Spleen (tissue), 11 donors: Measurements from ENCODE around the gene ZNF205. TPM values are rescaled to one million over a fixed set of nuclear protein-coding genes. Genes with fewer than 3 reads are reported as not detected.
"Not testable (repeated sequence)": the region's sequence is repeated elsewhere in the genome, so short reads cannot be mapped to it uniquely, and the experiment has no call there.

Source experiments
- DNase-seq: peaks from one replicate; pipeline ENCODE4 v3.0.0-alpha.2; 2020
- H3K27ac ChIP-seq, 8 donors: fragments of 200-600 bp; sonication (generic) in 7 of 8; 1 replicate in 4 of 8; 2 replicates in 4 of 8; pipeline versions ENCODE4 v1.5.0 to v1.8.0; 2016 to 2021; ENCODE audit warnings: inconsistent platforms in 4 of 8, mild to moderate bottlenecking in 4 of 8, moderate library complexity in 1 of 8
- H3K27me3 ChIP-seq, 7 donors: fragments of 200-600 bp; sonication (generic) in 6 of 7; replicated peaks in 1 of 7; 1 replicate in 4 of 7; 2 replicates in 3 of 7; pipeline versions ENCODE4 v1.5.0 to v1.8.0; 2016 to 2021; ENCODE audit warnings: inconsistent platforms in 3 of 7, mild to moderate bottlenecking in 1 of 7
- H3K36me3 ChIP-seq, 6 donors: fragments of 200-600 bp; sonication (generic) in 5 of 6; 1 replicate in 4 of 6; 2 replicates in 2 of 6; pipeline versions ENCODE4 v1.5.0 to v1.8.0; 2016 to 2021; ENCODE audit warnings: inconsistent platforms in 2 of 6
- H3K4me1 ChIP-seq, 6 donors: fragments of 200-600 bp; sonication (generic) in 5 of 6; 1 replicate in 3 of 6; 2 replicates in 3 of 6; pipeline versions ENCODE4 v1.5.0 to v1.8.0; 2016 to 2021; ENCODE audit warnings: inconsistent platforms in 3 of 6
- H3K4me3 ChIP-seq, 8 donors: fragments of 200-600 bp; sonication (generic) in 7 of 8; 1 replicate in 4 of 8; 2 replicates in 4 of 8; pipeline versions ENCODE4 v1.5.0 to v1.8.0; 2016 to 2021; ENCODE audit warnings: inconsistent platforms in 4 of 8, mild to moderate bottlenecking in 4 of 8, moderate library complexity in 2 of 8
- H3K9me3 ChIP-seq, 8 donors: fragments of 200-600 bp; sonication (generic) in 7 of 8; 1 replicate in 4 of 8; 2 replicates in 4 of 8; pipeline versions ENCODE4 v1.5.0 to v1.8.0; 2016 to 2021; ENCODE audit warnings: inconsistent platforms in 4 of 8
- POLR2A ChIP-seq, 3 donors: fragments of 450-650 bp; IDR thresholded peaks; one replicate each; pipeline ENCODE4 v1.5.1; 2017; ENCODE audit warnings: antibody characterized with exemption in 3 of 3, mild to moderate bottlenecking in 1 of 3
- POLR2AphosphoS5 ChIP-seq, 3 donors: sonication (generic); formaldehyde crosslinking; IDR thresholded peaks; one replicate each; pipeline ENCODE4 v1.5.1; 2017; ENCODE audit warnings: antibody characterized with exemption in 3 of 3
- WGBS, 5 donors: extraction: QIAGEN DNeasy Blood & Tissue Kit in 3 of 5; methylation state at CpG; one replicate each; pipeline versions ENCODE4 v1.1.5 to v1.1.7; 2013 to 2018; 5-methylcytosine and 5-hydroxymethylcytosine counted together
- intact Hi-C: fragments of 100-400 bp; cut with DNase I; formaldehyde crosslinking; loops from one replicate; pipeline ENCODE4 v1.15.0; 2023; ENCODE audit warnings: low total_unique reads
- polyA plus RNA-seq, 3 donors: library from polyadenylated mRNA; stranded (reverse); fragments of 200-250 nt; gene quantifications; one replicate each; pipeline ENCODE4 v1.2.1, GENCODE V29; 2013
- total RNA-seq, 7 donors: library from RNA; depleted of rRNA in 3 of 7; stranded (reverse); fragments of >200 nt in 3 of 7; fragmentation: NEBNext Ultra II Directional in 4 of 7; extraction: Animal tissue kit (Norgen Biotek cat#: 25700) in 4 of 7; gene quantifications; one replicate each; pipeline versions ENCODE4 v1.1.0 to v1.2.1, GENCODE V29; 2016 to 2021
- TF ChIP-seq, protein P1 (sequence below), 11 experiments: fragments of 200-600 bp in 7 of 11; fragments of 450-650 bp in 4 of 11; sonication (generic) in 4 of 11; IDR thresholded peaks in 8 of 11; conservative IDR thresholded peaks in 3 of 11; 1 replicate in 7 of 11; 2 replicates in 4 of 11; pipeline versions ENCODE4 v1.4.0 to v1.8.0; 2016 to 2021; ENCODE audit warnings: antibody characterized with exemption in 11 of 11, inconsistent platforms in 4 of 11, mild to moderate bottlenecking in 1 of 11
- donor health status: healthy with polysubstance abuse.
- donor health status: DM: no; HTN: no; CAD: no; lungs with moderate emphysema.
- donor health status: DM: no; HTN: no; CAD: no.
- donor health status: Bipolar disorder and iron deficiency.
- donor health status: healthy.
- donor health status: DM: no; HTN: no; CAD: no.
- donor health status: DM: yes; HTN: yes; CAD: no.

The ZNF205 gene
- total and polyA plus RNA-seq, 10 donors = 3.5 to 14.2 (median 6.1) TPM

DNA sequence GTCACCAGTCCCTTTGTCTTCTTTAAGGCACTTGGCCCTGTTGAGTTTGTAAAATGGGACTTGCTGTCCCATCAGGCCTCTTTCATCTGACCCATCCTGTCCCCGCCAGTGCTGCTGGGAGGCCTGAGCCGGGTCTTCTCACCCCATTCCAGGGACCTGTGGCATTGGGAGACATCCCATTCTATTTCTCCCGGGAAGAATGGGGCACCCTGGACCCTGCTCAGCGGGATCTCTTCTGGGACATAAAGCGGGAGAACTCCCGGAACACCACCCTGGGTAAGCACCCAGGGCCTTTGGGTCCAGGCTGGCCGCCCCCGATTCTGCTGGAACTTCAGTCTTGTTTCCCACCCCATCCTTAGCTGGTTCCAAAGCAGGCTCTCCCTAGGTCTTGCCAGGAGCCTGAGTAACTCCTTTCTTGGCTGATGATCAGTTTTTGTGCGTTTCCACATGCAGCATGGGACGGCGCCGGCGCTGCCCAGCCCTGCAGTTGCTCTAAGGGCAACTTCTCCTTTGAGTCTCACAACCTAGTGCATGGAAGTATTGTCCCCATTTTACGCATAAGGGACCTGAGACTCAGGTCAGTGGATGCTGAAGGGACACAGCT is 26.5 kb downstream of the ZNF205 start:
- Histone ChIP-seq H3K27me3 (no peaks in the 10 kb centered on the region), H3K36me3 (peaks cover 0 to 63% (median 49%) of the 10 kb centered on the region in 6 donors), H3K4me1 (peaks cover 7 to 36% (median 21%) of the 10 kb centered on the region in 6 donors), H3K27ac (no peak overlapping the region), H3K9me3 (no peaks in the 10 kb centered on the region), H3K4me3 (no peak overlapping the region)
- intact Hi-C loops = no loop called here
- 84 to 95% (median 89%) methylated on average over 13 to 14 of the region's 14 CpGs for WGBS, 5 donors
- TF ChIP-seq POLR2AphosphoS5 (IDR thresholded peaks at IDR 0.05) (no peak), POLR2A (IDR thresholded peaks at IDR 0.05) (no peak)
- TF ChIP-seq, protein P1, sequence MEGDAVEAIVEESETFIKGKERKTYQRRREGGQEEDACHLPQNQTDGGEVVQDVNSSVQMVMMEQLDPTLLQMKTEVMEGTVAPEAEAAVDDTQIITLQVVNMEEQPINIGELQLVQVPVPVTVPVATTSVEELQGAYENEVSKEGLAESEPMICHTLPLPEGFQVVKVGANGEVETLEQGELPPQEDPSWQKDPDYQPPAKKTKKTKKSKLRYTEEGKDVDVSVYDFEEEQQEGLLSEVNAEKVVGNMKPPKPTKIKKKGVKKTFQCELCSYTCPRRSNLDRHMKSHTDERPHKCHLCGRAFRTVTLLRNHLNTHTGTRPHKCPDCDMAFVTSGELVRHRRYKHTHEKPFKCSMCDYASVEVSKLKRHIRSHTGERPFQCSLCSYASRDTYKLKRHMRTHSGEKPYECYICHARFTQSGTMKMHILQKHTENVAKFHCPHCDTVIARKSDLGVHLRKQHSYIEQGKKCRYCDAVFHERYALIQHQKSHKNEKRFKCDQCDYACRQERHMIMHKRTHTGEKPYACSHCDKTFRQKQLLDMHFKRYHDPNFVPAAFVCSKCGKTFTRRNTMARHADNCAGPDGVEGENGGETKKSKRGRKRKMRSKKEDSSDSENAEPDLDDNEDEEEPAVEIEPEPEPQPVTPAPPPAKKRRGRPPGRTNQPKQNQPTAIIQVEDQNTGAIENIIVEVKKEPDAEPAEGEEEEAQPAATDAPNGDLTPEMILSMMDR (IDR thresholded peaks at IDR 0.05 in 8 of 11, conservative IDR thresholded peaks at IDR 0.05 in 3 of 11) = no peak
- DNase-seq = no peak

- H3K4me3 ChIP-seq, H3K27ac ChIP-seq, H3K9me3 ChIP-seq, DNase-seq, intact Hi-C loops, H3K27me3 ChIP-seq: not testable (repeated sequence)
- 90 to 96% (median 95%) methylated on average over 9 of the region's 9 CpGs for WGBS, 5 donors
- peaks cover 0 to 63% (median 49%) of the 10 kb centered on the region in 6 donors for H3K36me3 ChIP-seq
- peaks cover 7 to 36% (median 20%) of the 10 kb centered on the region in 6 donors for H3K4me1 ChIP-seq
These were observed 27.2 kb downstream of the ZNF205 start for GRCh38 chr16:3139561-3139960.

- Histone ChIP-seq H3K27ac (no peak overlapping the region), H3K36me3 (peaks cover 0 to 63% (median 49%) of the 10 kb centered on the region in 6 donors), H3K4me3 (no peak overlapping the region), H3K27me3 (no peaks in the 10 kb centered on the region), H3K4me1 (peaks cover 4 to 43% (median 21%) of the 10 kb centered on the region in 6 donors), H3K9me3 (no peaks in the 10 kb centered on the region)
- TF ChIP-seq POLR2A (IDR thresholded peaks at IDR 0.05) (no peak), POLR2AphosphoS5 (IDR thresholded peaks at IDR 0.05) (peak in 1 of 3 donors; percentile 35)
- TF ChIP-seq, protein P1 (IDR thresholded peaks at IDR 0.05 in 8 of 11, conservative IDR thresholded peaks at IDR 0.05 in 3 of 11) = no peak
- WGBS, 5 donors = 92 to 97% (median 96%) methylated on average over 59 to 69 of the region's 69 CpGs
- intact Hi-C loops = no loop called here
- DNase-seq = no peak
These were observed 28.4 kb downstream of the ZNF205 start for GRCh38 chr16:3140603-3141427.

- Histone ChIP-seq H3K27ac (no peak overlapping the region), H3K9me3 (no peaks in the 10 kb centered on the region), H3K36me3 (peaks cover 0 to 63% (median 49%) of the 10 kb centered on the region in 6 donors), H3K4me1 (peaks cover 0 to 34% (median 15%) of the 10 kb centered on the region in 6 donors), H3K27me3 (no peaks in the 10 kb centered on the region), H3K4me3 (no peak overlapping the region)
- WGBS, 5 donors = 94 to 97% (median 96%) methylated on average over 19 to 23 of the region's 23 CpGs
- TF ChIP-seq POLR2AphosphoS5 (IDR thresholded peaks at IDR 0.05) = no peak
- TF ChIP-seq, protein P1 (IDR thresholded peaks at IDR 0.05 in 8 of 11, conservative IDR thresholded peaks at IDR 0.05 in 3 of 11) = no peak
- intact Hi-C loops = no loop called here
- peak; percentile 73 for DNase-seq
These were observed 29.5 kb downstream of the ZNF205 start for GRCh38 chr16:3141781-3142311.
